Erythroblast (primary cell): ENCODE measurements around the gene MNS1.

ENCODE experiments used
- GATA1 ChIP-seq: IDR thresholded peaks from 2 replicates; pipeline ENCODE4 v1.6.1; 2011; ENCODE audit warnings: low read depth, mild to moderate bottlenecking, control low read depth, low read length, moderate library complexity
- POLR2A ChIP-seq: IDR thresholded peaks from 2 replicates; pipeline ENCODE4 v1.6.1; 2011; ENCODE audit warnings: mild to moderate bottlenecking, low read length

- TF ChIP-seq POLR2A: no peak
- no peak for TF ChIP-seq GATA1
These were observed 32.6 kb downstream of the MNS1 start for GRCh38 chr15:56432304-56432703.
